GM12865 (cell line): ENCODE data around the gene CERS6.
A peak's percentile ranks its signal among the peaks of the same experiment; 100 is the strongest.

Experiments used
- DNase-seq: peaks from one replicate; pipeline ENCODE4 v3.0.0; 2010; ENCODE audit warnings: low read depth
- H3K4me3 ChIP-seq: 2 replicates; pipeline ENCODE4 v1.5.1; 2011; ENCODE audit warnings: mild to moderate bottlenecking, low read depth, low read length, control low read depth
- TF ChIP-seq, protein P1 (sequence below): IDR thresholded peaks from 2 replicates; pipeline ENCODE4 v1.5.1; 2011; ENCODE audit warnings: low read length, control low read depth, low read depth, inconsistent platforms; ENCODE audit not compliant: insufficient read depth; ENCODE audit errors: missing control alignments

The CERS6 gene

DNA sequence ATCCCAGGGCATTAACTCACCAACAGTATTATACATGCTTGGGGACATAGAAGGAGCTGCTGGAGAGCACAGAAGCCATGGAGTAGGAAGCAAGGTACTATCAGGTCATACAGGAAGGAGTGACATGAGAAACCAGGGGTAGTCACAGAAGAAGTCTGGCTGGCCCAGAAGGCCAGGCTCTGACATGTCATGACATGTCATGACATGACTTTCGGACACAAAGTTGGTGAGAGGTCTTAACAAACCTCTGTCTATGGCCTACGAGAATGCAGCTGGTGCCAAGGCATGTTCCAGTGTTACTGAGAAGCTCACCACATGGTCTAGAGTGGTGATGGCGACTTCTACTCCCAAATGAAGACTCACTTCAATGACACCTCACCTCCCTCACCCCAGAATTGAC lies 3.3 kb upstream of the CERS6 start:
- no peak overlapping the region for H3K4me3 ChIP-seq
- DNase-seq = no peak
- TF ChIP-seq, protein P1, sequence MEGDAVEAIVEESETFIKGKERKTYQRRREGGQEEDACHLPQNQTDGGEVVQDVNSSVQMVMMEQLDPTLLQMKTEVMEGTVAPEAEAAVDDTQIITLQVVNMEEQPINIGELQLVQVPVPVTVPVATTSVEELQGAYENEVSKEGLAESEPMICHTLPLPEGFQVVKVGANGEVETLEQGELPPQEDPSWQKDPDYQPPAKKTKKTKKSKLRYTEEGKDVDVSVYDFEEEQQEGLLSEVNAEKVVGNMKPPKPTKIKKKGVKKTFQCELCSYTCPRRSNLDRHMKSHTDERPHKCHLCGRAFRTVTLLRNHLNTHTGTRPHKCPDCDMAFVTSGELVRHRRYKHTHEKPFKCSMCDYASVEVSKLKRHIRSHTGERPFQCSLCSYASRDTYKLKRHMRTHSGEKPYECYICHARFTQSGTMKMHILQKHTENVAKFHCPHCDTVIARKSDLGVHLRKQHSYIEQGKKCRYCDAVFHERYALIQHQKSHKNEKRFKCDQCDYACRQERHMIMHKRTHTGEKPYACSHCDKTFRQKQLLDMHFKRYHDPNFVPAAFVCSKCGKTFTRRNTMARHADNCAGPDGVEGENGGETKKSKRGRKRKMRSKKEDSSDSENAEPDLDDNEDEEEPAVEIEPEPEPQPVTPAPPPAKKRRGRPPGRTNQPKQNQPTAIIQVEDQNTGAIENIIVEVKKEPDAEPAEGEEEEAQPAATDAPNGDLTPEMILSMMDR = no peak

DNA sequence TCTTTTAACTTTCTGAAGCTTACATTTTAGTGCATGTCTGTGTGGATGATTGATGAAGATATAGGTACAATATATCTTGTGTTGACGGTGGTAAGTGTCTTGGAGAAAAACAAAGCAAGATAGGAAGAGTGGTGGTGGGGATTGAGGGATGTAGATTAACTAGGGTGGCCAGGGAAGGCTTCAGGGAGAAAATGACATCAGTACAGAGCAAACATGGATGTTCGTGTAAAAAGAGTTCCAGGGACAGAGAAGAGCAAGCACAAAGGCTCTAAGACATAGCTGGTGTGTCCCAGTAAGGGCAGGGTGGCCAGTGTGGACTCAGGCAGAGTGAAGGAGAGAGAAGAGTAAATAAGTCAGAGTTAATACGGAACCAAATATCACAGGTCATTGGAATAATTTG lies 2.7 kb upstream of the CERS6 start:
- TF ChIP-seq, protein P1 = no peak
- DNase-seq = no peak
- H3K4me3 ChIP-seq = no peak overlapping the region

DNA sequence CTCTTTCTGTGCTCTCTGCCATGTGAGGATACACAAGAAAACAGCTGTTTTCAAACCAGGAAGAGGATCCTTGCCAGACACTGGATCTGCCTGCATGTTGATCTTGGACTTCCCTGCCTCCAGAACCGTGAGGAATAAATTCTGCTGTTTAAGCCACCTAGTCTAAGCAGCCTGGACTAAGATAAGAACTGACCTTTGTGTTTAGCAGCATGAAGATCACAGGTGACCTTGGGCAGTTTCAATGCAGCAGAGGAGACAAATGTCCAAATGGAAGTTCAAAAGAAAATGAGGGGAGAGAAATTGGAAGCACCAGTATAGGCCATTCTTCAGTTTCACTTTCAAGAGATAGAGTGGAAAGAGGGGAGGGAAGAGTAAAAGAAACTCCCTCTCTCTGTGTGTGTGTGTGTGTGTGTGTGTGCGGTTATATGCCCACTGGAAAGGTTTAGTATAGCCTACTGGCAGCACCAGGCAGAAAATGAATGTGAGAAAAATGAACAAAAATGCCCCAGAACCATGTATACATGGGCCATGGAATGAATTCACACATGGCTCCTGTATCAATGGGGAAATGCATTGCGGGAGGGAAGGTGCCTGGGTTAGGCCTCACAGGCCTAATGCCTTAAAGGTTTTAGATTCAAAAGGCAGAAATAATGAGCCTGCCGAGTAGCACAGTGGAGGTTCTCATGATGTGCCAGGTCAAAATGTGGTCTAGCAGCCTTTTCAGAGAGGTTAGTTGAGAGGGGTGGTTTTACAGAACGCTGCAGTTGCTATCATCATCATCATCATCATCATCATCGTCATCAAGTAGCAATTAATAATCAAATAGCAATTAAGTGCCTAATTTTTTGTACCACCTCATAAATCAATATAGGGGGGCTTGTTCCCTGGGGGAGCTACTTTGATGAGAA lies 1.1 kb upstream of the CERS6 start:
- H3K4me3 ChIP-seq = peak overlapping the region; percentile 95
- TF ChIP-seq, protein P1 = no peak
- DNase-seq = no peak

DNA sequence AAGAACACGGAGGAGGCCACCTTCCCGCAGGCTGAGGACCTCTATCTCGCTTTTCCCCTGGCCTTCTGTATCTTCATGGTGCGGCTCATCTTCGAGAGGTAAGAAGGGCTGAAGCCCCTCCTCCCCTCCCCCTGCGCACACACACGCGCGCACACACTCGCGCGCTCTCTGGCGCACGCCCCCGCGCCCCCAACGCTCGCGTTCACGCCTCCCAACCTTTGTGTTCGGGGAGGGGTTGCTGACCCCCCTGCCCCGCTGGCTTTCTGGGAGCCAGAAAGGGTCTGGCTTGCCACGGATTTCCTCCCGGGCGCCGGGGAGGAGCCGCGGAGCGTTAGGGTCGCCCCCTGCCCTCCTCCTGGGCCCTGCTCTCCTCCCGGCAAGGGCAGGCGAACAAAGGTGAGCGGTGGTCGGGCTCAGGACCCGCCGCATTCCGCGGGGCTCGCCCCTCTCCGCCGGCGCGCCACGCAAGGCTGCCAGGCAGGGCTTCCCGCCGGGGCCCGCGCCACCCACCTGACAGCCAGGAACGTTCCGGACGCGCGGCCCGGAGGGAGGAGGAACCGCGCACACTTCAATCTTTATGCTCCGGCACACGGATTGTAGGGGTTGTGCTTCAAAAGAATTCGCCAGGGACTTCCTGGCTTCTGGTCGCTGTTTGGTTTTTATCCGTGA lies 583 bp downstream of the CERS6 start:
- peak; percentile 63 for DNase-seq
- peak overlapping the region; percentile 99 for H3K4me3 ChIP-seq
- TF ChIP-seq, protein P1 = no peak

DNA sequence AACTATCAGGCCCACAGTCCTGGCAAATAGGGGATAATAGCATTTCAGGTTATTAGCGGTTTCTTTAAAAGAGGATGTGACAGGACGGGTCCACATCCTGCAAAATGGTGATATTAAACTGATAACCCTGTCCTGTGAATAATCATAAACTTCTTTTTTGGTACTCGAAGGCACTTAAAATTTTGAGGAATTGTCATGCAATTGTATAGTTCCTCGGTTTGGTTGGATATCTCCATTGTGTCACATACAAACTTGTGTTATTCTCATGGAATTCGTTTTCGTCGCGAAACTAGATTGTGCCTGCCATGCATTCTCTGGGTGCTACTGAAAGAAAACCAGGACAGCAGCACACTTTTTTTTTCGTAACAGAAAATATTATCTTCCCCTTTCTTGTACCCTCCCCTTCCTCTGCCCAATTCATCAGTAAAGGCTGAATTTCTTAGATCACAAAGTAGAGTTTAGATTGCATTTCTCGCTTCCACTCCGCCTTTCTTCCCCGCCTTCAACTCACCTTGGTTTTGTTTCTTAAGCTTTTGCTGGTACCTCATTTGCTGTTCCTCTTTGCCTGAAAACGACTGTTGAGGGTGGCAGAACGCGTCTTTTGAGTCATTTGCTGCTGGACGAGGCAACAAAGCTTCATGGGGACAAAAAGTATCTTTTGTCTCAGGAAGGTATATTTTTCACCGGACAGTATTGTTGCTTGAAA lies 1.3 kb downstream of the CERS6 start:
- H3K4me3 ChIP-seq = peak overlapping the region; percentile 99
- TF ChIP-seq, protein P1 = no peak
- peak; percentile 67 for DNase-seq

DNA sequence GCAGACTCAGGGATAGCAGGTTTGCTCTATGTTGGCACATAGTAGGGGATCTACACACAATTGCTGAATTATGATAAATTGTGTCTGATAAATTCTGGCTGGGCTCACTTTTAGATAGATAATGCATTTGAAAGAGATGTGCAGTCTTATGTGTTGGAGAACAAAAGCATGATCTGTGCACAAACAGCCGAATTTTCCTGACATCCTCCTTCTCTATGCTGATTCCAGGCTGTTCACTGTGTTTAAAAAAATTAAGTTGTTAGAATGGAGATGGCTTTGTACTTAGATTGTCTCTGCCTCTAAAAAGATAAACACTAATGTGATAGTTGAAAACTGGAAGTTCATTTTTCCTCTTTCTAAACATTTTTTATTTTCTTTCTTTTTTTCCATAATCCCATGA lies 2.1 kb downstream of the CERS6 start:
- peak overlapping the region; percentile 99 for H3K4me3 ChIP-seq
- DNase-seq = no peak
- TF ChIP-seq, protein P1 = no peak
